Stomach smooth muscle (tissue), 2 donors: Measurements from ENCODE around the gene XPO4.
A peak's percentile ranks its signal among the peaks of the same experiment; 100 is the strongest.
"Not testable (repeated sequence)": the region's sequence is repeated elsewhere in the genome, so short reads cannot be mapped to it uniquely, and the experiment has no call there.

Source experiments
- H3K27ac ChIP-seq: one replicate; pipeline ENCODE4 v1.7.0; 2013; ENCODE audit warnings: mild to moderate bottlenecking, low read length, inconsistent platforms
- H3K27me3 ChIP-seq, 2 donors: one replicate each; pipeline ENCODE4 v1.7.0; 2013; ENCODE audit warnings: low read length in 2 of 2; ENCODE audit not compliant: insufficient read depth in 2 of 2, control insufficient read depth in 1 of 2
- H3K36me3 ChIP-seq, 2 donors: one replicate each; pipeline ENCODE4 v1.7.0; 2013; ENCODE audit warnings: low read length in 2 of 2; ENCODE audit not compliant: control insufficient read depth in 2 of 2, insufficient read depth in 2 of 2
- H3K4me1 ChIP-seq: one replicate; pipeline ENCODE4 v1.7.0; 2013; ENCODE audit warnings: low read length; ENCODE audit not compliant: control insufficient read depth, insufficient read depth
- H3K4me3 ChIP-seq, 2 donors: one replicate each; pipeline ENCODE4 v1.7.0; 2013; ENCODE audit warnings: low read length in 2 of 2
- H3K9ac ChIP-seq, 2 donors: one replicate each; pipeline ENCODE4 v1.7.0; 2013; ENCODE audit warnings: low read length in 2 of 2, mild to moderate bottlenecking in 1 of 2
- H3K9me3 ChIP-seq, 2 donors: one replicate each; pipeline ENCODE4 v1.7.0; 2013; ENCODE audit warnings: low read length in 2 of 2; ENCODE audit not compliant: control insufficient read depth in 2 of 2
- donor health status: healthy.
- donor health status: Pancreatic carcinoma.

XPO4 gene

GRCh38 chr13:20924758-20925394 is 22.3 kb upstream of the XPO4 start:
- H3K27ac ChIP-seq, result no peak overlapping the region
- H3K9ac ChIP-seq, result no peak overlapping the region
- H3K4me3 ChIP-seq, result no peak overlapping the region
- no peaks in the 10 kb centered on the region for H3K4me1 ChIP-seq
- H3K36me3 ChIP-seq, result no peaks in the 10 kb centered on the region
- H3K9me3 ChIP-seq, result no peaks in the 10 kb centered on the region
- no peaks in the 10 kb centered on the region for H3K27me3 ChIP-seq

GRCh38 chr13:20923272-20923671 is 20.7 kb upstream of the XPO4 start:
- Histone ChIP-seq H3K9ac (no peak overlapping the region), H3K9me3 (no peaks in the 10 kb centered on the region), H3K27ac (no peak overlapping the region), H3K4me1 (no peaks in the 10 kb centered on the region), H3K27me3 (no peaks in the 10 kb centered on the region), H3K4me3 (no peak overlapping the region), H3K36me3 (no peaks in the 10 kb centered on the region)

GRCh38 chr13:20921572-20921971 is 19.0 kb upstream of the XPO4 start:
- no peaks in the 10 kb centered on the region for H3K36me3 ChIP-seq
- H3K4me3 ChIP-seq, result no peak overlapping the region
- no peaks in the 10 kb centered on the region for H3K27me3 ChIP-seq
- H3K9ac ChIP-seq, result no peak overlapping the region
- H3K4me1 ChIP-seq, result no peaks in the 10 kb centered on the region
- no peak overlapping the region for H3K27ac ChIP-seq
- no peaks in the 10 kb centered on the region for H3K9me3 ChIP-seq

- H3K4me1 ChIP-seq, H3K36me3 ChIP-seq, H3K4me3 ChIP-seq, H3K27me3 ChIP-seq, H3K27ac ChIP-seq, H3K9me3 ChIP-seq, H3K9ac ChIP-seq: not testable (repeated sequence)
Observed at GRCh38 chr13:20915676-20916075, 13.1 kb upstream of the XPO4 start.

GRCh38 chr13:20911037-20911436 is 8.5 kb upstream of the XPO4 start:
- Histone ChIP-seq H3K36me3 (no peaks in the 10 kb centered on the region), H3K4me1 (no peaks in the 10 kb centered on the region), H3K9me3 (no peaks in the 10 kb centered on the region), H3K27me3 (no peaks in the 10 kb centered on the region), H3K27ac (no peak overlapping the region), H3K4me3 (no peak overlapping the region), H3K9ac (no peak overlapping the region)

DNA sequence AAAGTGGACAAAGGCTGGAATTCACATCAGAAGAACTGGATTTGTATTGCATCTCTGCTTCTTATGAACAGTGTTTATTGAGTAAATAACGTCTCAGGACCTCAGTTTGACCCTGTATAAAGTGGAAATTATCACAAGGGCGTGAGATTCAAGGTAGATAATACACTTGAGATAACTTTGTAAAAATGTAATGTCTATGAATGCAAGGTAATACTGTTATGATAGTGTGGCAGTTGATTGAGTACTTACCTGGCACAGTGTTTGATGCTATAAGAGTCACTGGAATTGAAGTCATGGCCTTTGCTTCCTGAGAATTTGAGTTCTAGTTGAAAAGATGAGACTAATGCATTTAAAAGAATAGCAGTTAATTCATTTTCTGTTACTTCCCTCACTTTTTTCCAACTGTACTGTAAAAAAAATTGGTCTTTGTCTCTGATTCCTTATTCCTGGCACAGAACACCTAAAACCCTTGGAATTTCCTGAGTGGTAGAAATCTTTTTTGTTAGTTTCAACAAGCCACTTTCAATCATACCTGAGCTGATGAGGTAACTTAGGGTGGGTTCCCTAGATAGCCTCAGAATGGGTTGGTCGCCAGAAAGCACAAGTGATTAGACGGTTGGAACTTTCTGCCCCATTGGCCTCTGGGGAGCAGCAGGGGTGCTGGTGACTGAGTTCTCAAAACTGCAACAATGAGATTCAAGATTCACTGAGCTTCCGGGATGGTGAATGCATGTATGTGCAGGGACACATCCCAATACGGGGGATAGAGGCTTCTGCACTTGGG is 6.4 kb upstream of the XPO4 start:
- no peak overlapping the region for H3K27ac ChIP-seq
- no peaks in the 10 kb centered on the region for H3K27me3 ChIP-seq
- H3K9me3 ChIP-seq, result no peaks in the 10 kb centered on the region
- H3K4me1 ChIP-seq, result no peaks in the 10 kb centered on the region
- H3K9ac ChIP-seq, result no peak overlapping the region
- no peaks in the 10 kb centered on the region for H3K36me3 ChIP-seq
- no peak overlapping the region for H3K4me3 ChIP-seq

DNA sequence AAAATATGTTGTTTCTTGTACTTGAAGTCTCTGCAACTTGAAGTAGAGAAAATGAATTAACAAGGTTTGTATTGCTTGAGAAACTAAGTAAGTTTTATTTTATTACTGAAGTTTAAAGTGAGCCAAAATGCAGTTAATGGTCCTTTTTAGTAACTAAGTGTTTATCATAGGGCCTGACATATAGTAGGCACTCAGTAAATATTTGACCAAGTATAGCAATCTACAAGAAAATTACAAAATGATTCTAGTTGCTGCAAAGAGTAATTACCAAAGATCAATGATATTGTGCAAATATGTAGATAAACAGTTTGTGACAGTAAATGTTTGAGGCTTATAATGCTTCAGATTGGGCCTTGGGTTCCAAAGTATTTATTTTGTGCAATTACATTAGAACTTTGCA is 2.4 kb upstream of the XPO4 start:
- Histone ChIP-seq H3K4me1 (peaks cover 11% of the 10 kb centered on the region), H3K9ac (no peak overlapping the region), H3K27me3 (no peaks in the 10 kb centered on the region), H3K4me3 (no peak overlapping the region), H3K9me3 (no peaks in the 10 kb centered on the region), H3K36me3 (peaks cover 0 to 3% of the 10 kb centered on the region in 2 donors), H3K27ac (no peak overlapping the region)

- Histone ChIP-seq H3K27me3 (no peaks in the 10 kb centered on the region), H3K4me1 (peaks cover 11% of the 10 kb centered on the region), H3K9ac (peak overlapping the region; percentile 84 to 98), H3K9me3 (no peaks in the 10 kb centered on the region), H3K4me3 (peak overlapping the region; percentile 78 to 91), H3K27ac (peak overlapping the region; percentile 67), H3K36me3 (peaks cover 4 to 6% of the 10 kb centered on the region in 2 donors)
Observed at GRCh38 chr13:20903164-20903475, 574 bp upstream of the XPO4 start.

- Histone ChIP-seq H3K27ac (peak overlapping the region; percentile 92), H3K9ac (peak overlapping the region; percentile 95 to 98)
Observed at GRCh38 chr13:20901668-20902437, 693 bp downstream of the XPO4 start.

DNA sequence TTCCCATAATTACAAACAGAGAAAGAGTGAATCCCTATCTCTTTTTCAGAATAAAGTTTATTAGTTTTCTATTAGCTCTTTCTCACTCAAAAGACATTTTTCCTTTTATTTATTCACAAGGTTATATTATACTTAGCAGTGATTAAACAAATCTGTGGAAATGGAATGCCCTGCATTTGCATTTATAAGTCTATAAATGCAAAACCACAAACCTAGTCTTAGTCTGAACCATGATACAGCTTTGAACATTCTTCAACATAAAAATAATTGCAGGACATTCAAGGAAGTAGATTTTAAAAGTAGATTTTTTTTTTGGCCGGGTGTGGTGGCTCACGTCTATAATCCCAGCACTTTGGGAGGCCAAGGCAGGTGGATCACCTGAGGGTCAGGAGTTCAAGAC is 8.3 kb downstream of the XPO4 start:
- Histone ChIP-seq H3K36me3 (peaks cover 0 to 6% of the 10 kb centered on the region in 2 donors), H3K9me3 (no peaks in the 10 kb centered on the region), H3K27ac (no peak overlapping the region), H3K9ac (no peak overlapping the region), H3K4me1 (no peaks in the 10 kb centered on the region), H3K4me3 (no peak overlapping the region), H3K27me3 (no peaks in the 10 kb centered on the region)

More at GRCh38 chr13:20901668-20902437, 693 bp downstream of the XPO4 start:
- no peaks in the 10 kb centered on the region for H3K27me3 ChIP-seq
- H3K4me3 ChIP-seq, result peak overlapping the region; percentile 91 to 95
- peaks cover 4 to 6% of the 10 kb centered on the region in 2 donors for H3K36me3 ChIP-seq
- H3K9me3 ChIP-seq, result no peaks in the 10 kb centered on the region
- peaks cover 11% of the 10 kb centered on the region for H3K4me1 ChIP-seq
